ENCODE data around the gene AIP. TPM values are rescaled to one million over a fixed set of nuclear protein-coding genes. Genes with fewer than 3 reads are reported as not detected.

AIP gene
- polyA plus RNA-seq, 4 donors, result 52.7 to 69.0 (median 65.4) TPM

DNA sequence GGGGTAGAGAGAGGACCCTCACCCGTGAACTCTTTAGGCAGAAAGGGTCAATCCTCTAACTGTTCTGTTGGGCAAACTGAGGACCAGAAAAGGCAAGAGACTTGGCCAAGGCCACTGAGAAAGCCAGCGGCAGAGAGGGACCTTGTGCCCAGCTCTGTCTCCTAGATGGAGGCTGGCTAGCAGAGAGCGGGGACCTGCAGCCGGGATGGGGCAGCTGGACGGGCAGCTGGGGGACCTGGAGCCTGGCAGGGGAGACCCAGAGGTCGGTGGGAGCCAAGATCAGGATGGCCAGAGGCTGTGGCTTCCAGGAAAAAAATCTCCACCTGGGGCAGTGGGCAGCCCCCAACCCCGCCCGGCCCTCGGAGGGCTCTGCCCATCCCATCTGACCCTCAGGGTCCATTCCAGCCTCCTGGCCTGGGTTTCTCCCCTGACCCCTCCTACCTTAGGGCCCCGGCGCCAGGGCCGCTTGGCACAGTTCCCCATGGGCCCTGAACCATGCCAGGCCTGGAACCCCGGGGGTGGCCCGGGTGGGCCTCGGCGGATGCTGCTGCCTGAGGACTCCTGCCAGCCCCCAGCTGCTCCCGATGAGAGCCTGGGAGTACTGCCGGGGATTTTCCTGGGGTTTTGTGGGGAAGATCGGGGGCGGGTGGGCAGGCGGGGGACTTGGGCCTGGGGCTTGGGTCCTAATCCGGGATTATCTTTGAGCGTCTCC, 40.2 kb downstream of the AIP start, which contains the start of gene CABP2:
Gene CABP2, minus strand, starts transcription at position 603 of the 712 bp plus-strand sequence. Its CDS starts 120 bp downstream, at position 483.
- DNase-seq (ENCODE audit: low read depth in 4 of 4, low spot score in 3 of 4), result no peak

DNA sequence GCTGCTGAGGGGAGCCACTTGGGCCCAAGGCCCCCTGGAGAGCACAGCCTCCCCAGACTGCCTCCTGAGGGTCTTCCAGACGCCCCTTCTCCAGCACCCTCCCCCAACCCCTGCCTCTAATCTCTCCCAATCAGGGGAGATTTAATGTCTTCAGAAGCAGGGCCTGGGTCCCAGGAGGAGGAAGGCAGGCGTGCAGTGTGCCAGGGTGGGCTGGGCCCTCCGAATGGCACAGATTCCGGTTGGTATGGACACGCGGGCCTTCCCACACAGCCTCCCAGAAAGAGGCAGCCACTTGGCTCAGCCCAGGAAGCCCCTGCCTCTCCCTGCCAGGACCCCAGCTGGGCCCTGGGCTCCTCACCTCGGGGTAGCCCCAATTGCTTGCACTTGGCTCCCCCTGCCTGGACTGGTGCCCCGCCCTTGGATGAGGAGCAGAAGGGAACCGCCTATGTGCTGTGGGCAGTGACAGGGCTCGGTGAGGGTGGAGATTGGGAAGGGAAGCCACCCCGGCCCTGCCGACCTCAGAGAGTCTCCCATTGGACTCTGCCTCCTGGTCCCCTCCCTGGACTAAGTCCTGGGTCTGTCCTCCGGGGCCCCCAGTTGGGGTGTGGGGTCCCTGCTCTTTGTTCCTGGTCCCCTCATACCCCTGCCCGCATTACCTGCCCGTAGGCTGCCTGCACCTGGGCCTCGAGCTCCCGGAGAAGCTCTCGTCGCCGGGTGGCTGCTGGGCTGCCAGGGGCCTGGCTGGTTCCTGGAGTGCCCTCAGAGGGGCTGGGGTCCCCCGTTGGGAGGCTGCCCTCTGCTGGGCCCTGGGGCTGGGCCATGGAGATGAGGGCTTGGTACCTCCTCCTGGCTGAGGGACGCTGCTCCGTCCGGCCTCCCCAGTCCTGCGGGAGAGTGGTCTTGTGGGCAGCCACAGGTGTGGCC, 41.0 kb downstream of the AIP start:
- no peak for DNase-seq (ENCODE audit: low read depth in 4 of 4, low spot score in 3 of 4)

DNA sequence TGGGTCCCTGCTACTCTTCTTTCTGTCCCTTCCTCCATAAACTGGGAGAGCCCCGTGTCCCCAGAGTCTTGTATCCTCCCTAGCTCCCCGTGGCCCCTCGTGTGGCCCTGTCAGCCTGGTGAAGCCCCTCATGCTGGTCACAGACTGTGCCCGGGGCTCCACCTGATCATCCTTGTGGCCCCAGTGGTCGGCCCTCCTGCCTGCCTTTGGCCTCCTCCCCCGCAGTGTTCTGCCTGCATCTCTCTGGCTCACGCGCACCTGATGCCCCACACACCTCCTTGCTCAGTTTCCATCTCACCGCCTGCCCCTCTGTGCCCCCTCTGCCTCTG, 41.6 kb downstream of the AIP start:
- DNase-seq (ENCODE audit: low read depth in 4 of 4, low spot score in 3 of 4), result no peak

DNA sequence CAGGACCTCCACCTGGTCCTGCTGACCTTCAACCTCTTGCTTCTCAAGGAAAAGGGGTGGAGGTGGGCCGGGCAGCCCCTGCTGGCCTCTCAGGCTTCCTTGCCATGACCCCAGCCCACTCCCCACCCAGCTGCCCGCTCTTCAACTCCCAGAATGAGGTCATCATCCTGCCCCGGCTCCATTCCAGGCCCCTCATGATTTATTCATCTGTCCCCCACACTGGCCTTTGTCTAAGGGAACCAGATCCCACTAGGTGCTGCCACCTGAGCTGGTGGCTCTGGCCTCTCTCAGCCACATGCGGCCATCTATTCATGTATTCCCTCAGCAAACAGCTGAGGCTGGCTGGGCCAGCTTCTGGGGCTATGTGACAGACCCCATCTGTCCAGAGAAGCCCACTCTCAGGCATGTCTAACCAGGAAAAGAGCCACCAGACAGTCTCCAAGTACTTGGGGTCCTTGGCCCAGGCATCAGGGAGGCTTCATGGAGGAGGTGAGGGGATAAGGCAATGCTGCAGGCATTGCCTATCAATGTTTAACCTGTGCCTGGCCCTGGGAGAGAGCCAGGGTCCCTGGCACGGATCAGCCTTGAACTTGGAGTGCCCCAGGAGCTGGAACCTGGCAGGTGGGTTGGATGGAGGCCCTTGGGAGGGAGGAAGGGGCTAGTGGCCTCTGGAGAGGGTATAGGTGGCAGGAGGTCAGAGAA, 42.6 kb downstream of the AIP start:
- DNase-seq (ENCODE audit: low read depth in 4 of 4, low spot score in 3 of 4), result no peak

DNA sequence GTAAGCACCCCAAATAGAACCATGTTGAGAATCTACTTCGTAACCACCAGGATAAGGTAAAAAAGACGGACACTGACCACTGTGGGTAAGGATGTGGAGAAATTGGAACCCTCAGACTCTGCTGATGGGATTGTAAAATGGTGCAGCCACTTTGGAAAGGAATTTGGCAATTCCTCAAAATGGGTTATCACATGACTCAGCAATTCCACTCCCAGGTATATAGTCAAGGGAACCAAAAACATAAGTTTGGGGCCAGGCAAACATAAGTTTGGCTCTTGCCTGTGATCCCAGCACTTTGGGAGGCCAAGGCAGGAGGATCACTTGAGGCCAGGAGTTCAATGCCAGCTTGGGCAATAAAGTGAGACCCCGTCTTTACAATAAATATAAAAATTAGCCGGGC, 45.5 kb downstream of the AIP start:
- DNase-seq (ENCODE audit: low read depth in 4 of 4, low spot score in 3 of 4), result no peak

DNA sequence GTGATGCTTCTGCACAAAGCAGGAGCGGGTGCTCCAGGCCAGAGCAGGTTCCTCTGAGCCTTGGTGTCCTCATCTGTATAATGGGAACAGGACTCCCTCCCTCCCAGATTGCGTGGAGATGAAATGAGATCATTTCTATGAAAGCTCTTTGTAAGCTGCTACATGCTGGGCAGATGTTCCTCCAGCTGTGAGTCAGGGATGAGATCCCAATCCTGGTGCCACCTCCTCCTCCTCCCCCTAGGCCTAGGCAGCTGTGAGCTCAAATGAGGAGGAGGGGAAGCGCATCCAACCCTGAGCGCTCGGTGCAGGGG, 47.4 kb downstream of the AIP start:
- no peak for DNase-seq (ENCODE audit: low read depth in 4 of 4, low spot score in 3 of 4)

DNA sequence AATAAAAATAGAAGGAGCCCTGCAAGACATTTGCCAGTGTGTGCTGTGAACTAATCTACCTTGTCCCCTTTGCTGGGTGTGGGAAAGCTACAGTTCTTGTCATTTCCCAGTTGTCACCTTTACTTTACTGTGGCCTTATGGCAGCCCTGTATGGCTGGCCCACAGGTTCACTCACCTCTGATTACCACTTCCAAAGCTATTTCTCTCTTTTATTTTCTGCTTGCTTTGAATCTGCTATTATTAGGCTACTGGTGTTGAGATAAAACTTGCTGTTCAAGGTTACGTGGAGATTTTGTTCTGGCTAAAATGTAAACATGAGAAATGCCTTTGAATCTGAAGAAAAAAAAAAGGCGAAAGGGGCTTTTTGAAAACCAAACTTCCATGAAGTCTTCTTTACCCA, 50.1 kb downstream of the AIP start:
- DNase-seq (ENCODE audit: low read depth in 4 of 4, low spot score in 3 of 4), result no peak

DNA sequence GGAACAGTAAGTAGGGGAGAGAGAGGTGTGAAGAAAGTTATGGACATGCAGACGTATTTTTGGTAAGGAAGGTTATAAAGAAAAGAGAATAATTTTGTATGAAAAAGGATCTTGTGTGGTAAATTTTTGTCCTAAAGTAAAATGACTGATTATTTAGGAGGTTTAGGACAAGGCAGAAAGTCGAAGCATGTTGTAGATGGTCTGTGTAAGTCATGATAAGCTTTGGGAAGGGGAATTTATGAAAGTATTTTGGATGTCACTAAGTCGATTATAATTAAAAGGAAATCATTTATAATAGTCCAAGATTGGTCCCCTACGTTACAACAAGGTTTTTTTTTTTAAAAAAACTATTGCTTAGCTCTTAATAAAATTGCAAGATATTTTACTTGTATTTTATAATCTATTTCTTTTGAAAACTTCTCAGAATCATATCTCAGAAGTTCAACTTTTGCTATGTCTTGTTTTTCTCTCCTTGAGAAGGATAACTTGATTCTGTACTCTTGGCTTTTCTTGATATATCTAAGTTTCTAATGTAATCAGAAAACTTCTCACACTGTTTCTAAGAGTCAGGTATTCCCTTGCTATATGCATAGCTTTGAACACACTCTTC, 51.3 kb downstream of the AIP start:
- no peak for DNase-seq (ENCODE audit: low read depth in 4 of 4, low spot score in 3 of 4)

DNA sequence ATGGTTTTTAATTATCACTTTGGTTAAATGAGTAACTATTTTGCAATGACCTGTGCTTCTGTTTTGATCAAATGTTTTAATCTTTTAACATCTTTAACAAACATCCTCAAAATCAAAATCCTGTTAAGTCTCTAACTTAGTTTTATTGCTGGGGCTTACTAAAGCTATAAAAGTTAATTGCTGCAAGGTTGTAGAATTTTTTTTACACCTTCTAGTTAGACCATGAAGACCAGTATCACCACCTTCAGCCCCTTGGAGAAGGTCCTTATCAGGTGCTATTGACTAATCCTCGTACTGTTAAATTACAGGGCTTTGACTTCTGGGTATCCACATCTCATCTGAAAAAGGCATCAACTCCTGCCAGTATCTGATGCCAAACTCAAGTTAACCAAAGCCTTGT, 52.7 kb downstream of the AIP start:
- no peak for DNase-seq (ENCODE audit: low read depth in 4 of 4, low spot score in 3 of 4)

DNA sequence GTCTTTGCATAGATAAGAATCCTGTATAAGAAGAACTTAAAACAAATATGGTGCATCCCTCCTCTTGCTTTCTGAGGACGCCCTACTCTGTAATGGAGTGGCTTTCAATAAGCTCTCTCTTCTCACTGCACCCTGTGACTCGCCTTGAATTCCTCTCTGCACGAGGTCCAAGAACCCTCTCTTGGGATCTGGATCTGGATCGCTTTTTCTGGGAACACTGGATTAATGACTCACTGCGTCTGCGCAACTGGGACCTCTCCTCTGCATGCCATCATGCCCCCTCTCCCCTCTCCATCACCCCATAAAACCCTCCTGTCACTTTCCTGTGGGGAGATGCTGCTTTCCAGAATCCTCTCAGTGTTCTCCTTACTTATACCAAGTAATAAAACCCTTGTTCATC, 55.5 kb downstream of the AIP start:
- DNase-seq (ENCODE audit: low read depth in 4 of 4, low spot score in 3 of 4), result no peak

DNA sequence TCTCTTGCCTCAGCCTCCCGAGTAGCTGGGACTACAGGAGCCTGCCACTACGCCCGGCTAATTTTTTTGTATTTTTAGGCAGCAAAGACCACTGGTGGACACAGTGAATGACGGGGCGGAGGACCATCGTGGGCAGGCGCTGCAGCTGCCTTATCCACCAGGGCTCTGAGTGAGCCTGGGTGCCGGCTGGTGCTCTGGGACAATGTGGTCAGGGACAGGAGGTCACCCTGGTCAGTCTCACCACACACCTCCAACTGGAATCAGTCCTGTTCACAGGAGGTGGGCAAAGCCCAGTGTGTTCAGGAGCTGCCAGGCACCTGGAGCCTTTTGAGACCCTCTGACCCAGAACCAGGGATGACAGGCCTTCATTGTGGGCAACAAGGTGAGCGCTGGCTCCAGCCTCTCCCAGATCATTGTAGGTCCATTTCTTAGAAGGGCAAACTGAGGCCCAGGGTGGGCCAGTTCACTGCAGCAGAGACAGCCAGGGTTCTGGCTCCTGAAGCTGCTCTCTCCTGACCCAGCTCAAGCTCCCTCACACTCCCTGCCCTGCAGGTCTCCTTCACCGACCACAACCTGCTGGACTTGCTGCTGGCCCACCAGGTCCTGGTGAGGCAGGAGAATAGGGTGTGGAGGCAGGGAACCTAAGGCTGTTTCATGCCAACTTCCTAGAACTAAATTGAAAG, 56.1 kb downstream of the AIP start:
- DNase-seq (ENCODE audit: low read depth in 4 of 4, low spot score in 3 of 4), result no peak

DNA sequence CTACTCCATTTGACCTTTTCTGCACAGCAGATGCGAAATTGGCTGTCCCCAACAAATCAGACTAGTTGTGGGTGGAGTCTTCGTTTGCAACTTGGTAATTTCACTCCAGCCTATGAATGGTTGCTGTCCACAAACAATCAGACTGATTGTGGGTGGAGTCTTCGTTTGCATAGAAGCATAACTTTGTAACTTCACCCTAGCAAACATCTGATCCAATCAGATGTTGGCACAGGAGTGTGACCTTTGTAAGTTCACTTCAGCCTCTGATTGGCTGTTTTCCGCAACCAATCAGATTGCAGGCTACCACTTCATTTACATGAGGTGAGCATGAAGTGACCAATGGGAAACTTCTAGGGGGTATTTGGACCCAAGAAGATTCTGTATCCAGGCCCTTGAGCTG, 56.7 kb downstream of the AIP start:
- no peak for DNase-seq (ENCODE audit: low read depth in 4 of 4, low spot score in 3 of 4)

Other genes with a start within 250 kb of the AIP start
- 10 to 100 TPM; 43.3 to 66.4 (median 47.0) TPM for gene GRK2, start 216.6 kb upstream of the AIP start, polyA plus RNA-seq (ENCODE audit: insufficient read length in 4 of 4)
- gene ANKRD13D, start 193.7 kb upstream of the AIP start, polyA plus RNA-seq (ENCODE audit: insufficient read length in 4 of 4), result 10 to 100 TPM; 20.2 to 60.0 (median 30.1) TPM
- gene SSH3, start 179.5 kb upstream of the AIP start, polyA plus RNA-seq (ENCODE audit: insufficient read length in 4 of 4), result 10 to 100 TPM; 16.6 to 37.2 (median 24.5) TPM
- gene POLD4, start 129.5 kb upstream of the AIP start, polyA plus RNA-seq (ENCODE audit: insufficient read length in 4 of 4), result 10 to 100 TPM; 18.5 to 36.3 (median 22.3) TPM
- gene CLCF1, start 109.4 kb upstream of the AIP start, polyA plus RNA-seq (ENCODE audit: insufficient read length in 4 of 4), result 10 to 100 TPM in 1 of 4 donors, 1 to 10 TPM in 3; 5.4 to 12.9 (median 7.0) TPM
- 10 to 100 TPM; 16.6 to 37.5 (median 19.1) TPM for gene RAD9A, start 91.0 kb upstream of the AIP start, polyA plus RNA-seq (ENCODE audit: insufficient read length in 4 of 4)
- gene PPP1CA, start 81.2 kb upstream of the AIP start, polyA plus RNA-seq (ENCODE audit: insufficient read length in 4 of 4), result 100 to 1,000 TPM in 3 of 4 donors, 10 to 100 TPM in 1; 77.6 to 177 (median 146) TPM
- 10 to 100 TPM in 1 of 4 donors, 1 to 10 TPM in 3; 2.5 to 11.7 (median 4.4) TPM for gene TBC1D10C, start 78.9 kb upstream of the AIP start, polyA plus RNA-seq (ENCODE audit: insufficient read length in 4 of 4)
- 1 to 10 TPM; 1.1 to 4.4 (median 1.8) TPM for gene CARNS1, start 67.3 kb upstream of the AIP start, polyA plus RNA-seq (ENCODE audit: insufficient read length in 4 of 4)
- 10 to 100 TPM; 37.4 to 46.7 (median 41.7) TPM for gene RPS6KB2, start 54.5 kb upstream of the AIP start, polyA plus RNA-seq (ENCODE audit: insufficient read length in 4 of 4)
- gene PTPRCAP, start 45.3 kb upstream of the AIP start, polyA plus RNA-seq (ENCODE audit: insufficient read length in 4 of 4), result 1 to 10 TPM in 3 of 4 donors, under 1 TPM in 1; 0.86 to 2.4 (median 2.0) TPM
- gene CORO1B, start 39.5 kb upstream of the AIP start, polyA plus RNA-seq (ENCODE audit: insufficient read length in 4 of 4), result 10 to 100 TPM; 43.9 to 82.9 (median 59.9) TPM
- not detected for gene GPR152, start 30.3 kb upstream of the AIP start, polyA plus RNA-seq (ENCODE audit: insufficient read length in 4 of 4)
- gene CABP4, start 27.7 kb upstream of the AIP start, polyA plus RNA-seq (ENCODE audit: insufficient read length in 4 of 4), result under 1 TPM; 0.54 to 0.75 (median 0.64) TPM
- 10 to 100 TPM; 32.4 to 73.8 (median 42.1) TPM for gene TMEM134, start 13.8 kb upstream of the AIP start, polyA plus RNA-seq (ENCODE audit: insufficient read length in 4 of 4)
- 10 to 100 TPM; 26.9 to 38.6 (median 33.7) TPM for gene PITPNM1, start 22.3 kb downstream of the AIP start, polyA plus RNA-seq (ENCODE audit: insufficient read length in 4 of 4)
- gene CDK2AP2, start 25.1 kb downstream of the AIP start, polyA plus RNA-seq (ENCODE audit: insufficient read length in 4 of 4), result 10 to 100 TPM; 28.4 to 60.1 (median 44.1) TPM
- under 1 TPM in 2 of 4 donors, not detected in 2; 0.29 to 0.39 TPM for gene CABP2, start 40.4 kb downstream of the AIP start, polyA plus RNA-seq (ENCODE audit: insufficient read length in 4 of 4)
- 100 to 1,000 TPM; 560 to 818 (median 731) TPM for gene GSTP1, start 100.8 kb downstream of the AIP start, polyA plus RNA-seq (ENCODE audit: insufficient read length in 4 of 4)
- gene NDUFV1, start 123.9 kb downstream of the AIP start, polyA plus RNA-seq (ENCODE audit: insufficient read length in 4 of 4), result 100 to 1,000 TPM; 122 to 271 (median 155) TPM
- 10 to 100 TPM in 1 of 4 donors, 1 to 10 TPM in 3; 3.6 to 10.1 (median 4.1) TPM for gene NUDT8, start 146.9 kb downstream of the AIP start, polyA plus RNA-seq (ENCODE audit: insufficient read length in 4 of 4)
- not detected for gene TBX10, start 156.7 kb downstream of the AIP start, polyA plus RNA-seq (ENCODE audit: insufficient read length in 4 of 4)
- 10 to 100 TPM in 3 of 4 donors, 1 to 10 TPM in 1; 1.0 to 26.6 (median 20.6) TPM for gene ACY3, start 167.7 kb downstream of the AIP start, polyA plus RNA-seq (ENCODE audit: insufficient read length in 4 of 4)
- 1 to 10 TPM in 3 of 4 donors, under 1 TPM in 1; 0.05 to 4.2 (median 2.6) TPM for gene ALDH3B2, start 191.6 kb downstream of the AIP start, polyA plus RNA-seq (ENCODE audit: insufficient read length in 4 of 4)